CD14-positive monocyte (primary cell): Measurements from ENCODE around the gene JPT1. TPM values are rescaled to one million over a fixed set of nuclear protein-coding genes. Genes with fewer than 3 reads are reported as not detected.

Experiments used
- DNase-seq, 3 donors: peaks; one replicate each; pipeline ENCODE4 v3.0.0-alpha.2; 2011 to 2022
- H2AFZ ChIP-seq: 2 replicates; pipeline ENCODE4 v1.6.0; 2012; ENCODE audit warnings: mild to moderate bottlenecking, low read depth, low read length, inconsistent platforms; ENCODE audit not compliant: insufficient read depth, poor library complexity, severe bottlenecking
- H3K27ac ChIP-seq, 2 donors: 1 replicate in 1 of 2; 2 replicates in 1 of 2; pipeline ENCODE4 v1.5.1; 2012 to 2013; ENCODE audit warnings: low read length in 2 of 2, control low read depth in 1 of 2, inconsistent platforms in 1 of 2, low read depth in 1 of 2, mild to moderate bottlenecking in 1 of 2
- H3K27me3 ChIP-seq, 2 donors: one replicate each; pipeline versions ENCODE4 v1.6.0 to v1.6.1; 2011 to 2013; ENCODE audit warnings: low read length in 2 of 2; ENCODE audit not compliant: control insufficient read depth in 2 of 2, insufficient read depth in 2 of 2
- H3K36me3 ChIP-seq, 2 donors: replicated peaks in 1 of 2; 1 replicate in 1 of 2; 2 replicates in 1 of 2; pipeline versions ENCODE4 v1.5.1 to v1.6.1; 2012 to 2013; ENCODE audit warnings: low read length in 2 of 2, control low read depth in 1 of 2, inconsistent platforms in 1 of 2, mild to moderate bottlenecking in 1 of 2; ENCODE audit not compliant: insufficient read depth in 2 of 2, control insufficient read depth in 1 of 2
- H3K4me1 ChIP-seq, 2 donors: 1 replicate in 1 of 2; 2 replicates in 1 of 2; pipeline versions ENCODE4 v1.5.1 to v1.6.1; 2012 to 2013; ENCODE audit warnings: low read length in 2 of 2, control low read depth in 1 of 2, inconsistent platforms in 1 of 2, mild to moderate bottlenecking in 1 of 2, moderate library complexity in 1 of 2; ENCODE audit not compliant: insufficient read depth in 2 of 2, control insufficient read depth in 1 of 2
- H3K4me2 ChIP-seq: replicated peaks from 2 replicates; pipeline ENCODE3; 2012; ENCODE audit warnings: low read length, moderate library complexity, mild to moderate bottlenecking; ENCODE audit not compliant: poor library complexity, severe bottlenecking; ENCODE audit errors: extremely low read depth
- H3K4me3 ChIP-seq, 3 experiments: fragments of 200-600 bp in 1 of 3; sonication (generic) in 1 of 3; replicated peaks in 1 of 3; 1 replicate in 2 of 3; 2 replicates in 1 of 3; pipeline ENCODE4 v1.5.1; 2011 to 2013; ENCODE audit warnings: low read length in 3 of 3, mild to moderate bottlenecking in 3 of 3, control low read depth in 2 of 3, low read depth in 2 of 3, inconsistent platforms in 1 of 3, moderate library complexity in 1 of 3
- H3K79me2 ChIP-seq: 2 replicates; pipeline ENCODE4 v1.6.0; 2012; ENCODE audit warnings: mild to moderate bottlenecking, control low read depth, inconsistent platforms, low read length, moderate library complexity; ENCODE audit not compliant: insufficient read depth
- H3K9ac ChIP-seq: 2 replicates; pipeline ENCODE4 v1.6.0; 2017; ENCODE audit warnings: low read length, mild to moderate bottlenecking; ENCODE audit not compliant: insufficient read depth, poor library complexity, severe bottlenecking
- H3K9me3 ChIP-seq, 2 donors: replicated peaks in 1 of 2; 1 replicate in 1 of 2; 2 replicates in 1 of 2; pipeline versions ENCODE4 v1.5.1 to v1.6.1; 2012 to 2013; ENCODE audit warnings: low read length in 2 of 2, control low read depth in 1 of 2; ENCODE audit not compliant: control insufficient read depth in 1 of 2, insufficient read depth in 1 of 2
- H4K20me1 ChIP-seq: 2 replicates; pipeline ENCODE4 v1.6.0; 2012; ENCODE audit warnings: mild to moderate bottlenecking, low read length, control low read depth, moderate library complexity; ENCODE audit not compliant: insufficient read depth
- H3K27ac Mint-ChIP-seq, 7 donors: one replicate each; pipeline ENCODE4 v1.8.0; 2020; ENCODE audit warnings: mild to moderate bottlenecking in 7 of 7, mixed read lengths in 7 of 7, moderate library complexity in 6 of 7, inconsistent platforms in 2 of 7
- H3K27me3 Mint-ChIP-seq, 3 donors: one replicate each; pipeline ENCODE4 v1.8.0; 2021 to 2022; ENCODE audit warnings: low read depth in 3 of 3, mild to moderate bottlenecking in 3 of 3, mixed read lengths in 3 of 3, moderate library complexity in 3 of 3, inconsistent platforms in 1 of 3
- H3K36me3 Mint-ChIP-seq, 2 donors: one replicate each; pipeline ENCODE4 v1.8.0; 2020; ENCODE audit warnings: mixed read lengths in 2 of 2, inconsistent platforms in 1 of 2, mild to moderate bottlenecking in 1 of 2
- H3K4me1 Mint-ChIP-seq: one replicate; pipeline ENCODE4 v1.8.0; 2020; ENCODE audit warnings: mild to moderate bottlenecking, mixed read lengths
- H3K4me3 Mint-ChIP-seq, 2 donors: one replicate each; pipeline ENCODE4 v1.8.0; 2020; ENCODE audit warnings: mild to moderate bottlenecking in 2 of 2, mixed read lengths in 2 of 2, moderate library complexity in 1 of 2
- H3K9me3 Mint-ChIP-seq, 7 donors: one replicate each; pipeline ENCODE4 v1.8.0; 2020 to 2022; ENCODE audit warnings: mixed read lengths in 7 of 7, mild to moderate bottlenecking in 6 of 7, moderate library complexity in 6 of 7, inconsistent platforms in 2 of 7
- CTCF ChIP-seq: fragments of 200-600 bp; IDR thresholded peaks from one replicate; pipeline ENCODE4 v1.8.0; 2022; ENCODE audit warnings: antibody characterized with exemption, mild to moderate bottlenecking
- WGBS: methylation state at CpG from one replicate; pipeline ENCODE4 v1.1.5; 2013; ENCODE audit warnings: missing lambda C conversion rate; ENCODE audit not compliant: insufficient coverage; 5-methylcytosine and 5-hydroxymethylcytosine counted together
- intact Hi-C, 2 donors: fragments of 100-400 bp; cut with micrococcal nuclease; formaldehyde crosslinking; loops; one replicate each; pipeline versions ENCODE4 v1.15.0 to v1.15.1; 2023
- polyA plus RNA-seq, 3 donors: library from polyadenylated mRNA; depleted of rRNA in 1 of 3; unstranded in 2 of 3; stranded (reverse) in 1 of 3; fragments of 300-500 nt in 2 of 3; fragments of >200 nt in 1 of 3; fragmentation: Illumina TruSeq in 2 of 3; gene quantifications; 1 replicate in 2 of 3; 2 replicates in 1 of 3; pipeline ENCODE4 v1.2.3, GENCODE V29; 2012 to 2021

JPT1 gene
- polyA plus RNA-seq, 3 donors: 79.7 to 181 (median 156) TPM

GRCh38 chr17:75178453-75178852, 24.1 kb upstream of the JPT1 start:
- H3K27me3 ChIP-seq: no peaks in the 10 kb centered on the region
- no peak overlapping the region for H3K4me2 ChIP-seq
- Mint-ChIP-seq H3K36me3 (peaks cover 38 to 64% of the 10 kb centered on the region in 2 donors), H3K27ac (no peak overlapping the region), H3K4me3 (no peak overlapping the region), H3K4me1 (peaks cover 14% of the 10 kb centered on the region), H3K27me3 (no peaks in the 10 kb centered on the region), H3K9me3 (no peaks in the 10 kb centered on the region)
- TF ChIP-seq CTCF: no peak
- intact Hi-C loops: loop anchor here in 1 of 2 donors (10.0 kb wide), 1 partner anchor 214 kb away; no protein-coding TSS in a partner anchor
- no peak for DNase-seq
- H4K20me1 ChIP-seq: peaks cover 83% of the 10 kb centered on the region
- no peak overlapping the region for H3K27ac ChIP-seq
- 97% methylated on average over 3 of the region's 6 CpGs for WGBS
- H3K9me3 ChIP-seq: no peaks in the 10 kb centered on the region
- H3K4me3 ChIP-seq: no peak overlapping the region
- no peak overlapping the region for H3K9ac ChIP-seq
- peaks cover 51 to 67% of the 10 kb centered on the region in 2 donors for H3K36me3 ChIP-seq
- peaks cover 13 to 15% of the 10 kb centered on the region in 2 donors for H3K4me1 ChIP-seq
- H2AFZ ChIP-seq: no peak overlapping the region
- H3K79me2 ChIP-seq: peaks cover 89% of the 10 kb centered on the region

- peaks cover 92% of the 10 kb centered on the region for H4K20me1 ChIP-seq
- WGBS: 95% methylated on average over 4 of the region's 5 CpGs
- H3K36me3 ChIP-seq: peaks cover 65 to 85% of the 10 kb centered on the region in 2 donors
- no peak overlapping the region for H3K9ac ChIP-seq
- H2AFZ ChIP-seq: no peak overlapping the region
- peaks cover 10 to 11% of the 10 kb centered on the region in 2 donors for H3K4me1 ChIP-seq
- Mint-ChIP-seq H3K9me3 (no peaks in the 10 kb centered on the region), H3K27ac (no peak overlapping the region), H3K4me3 (no peak overlapping the region), H3K4me1 (peaks cover 12% of the 10 kb centered on the region), H3K36me3 (peaks cover 49 to 80% of the 10 kb centered on the region in 2 donors), H3K27me3 (no peaks in the 10 kb centered on the region)
- H3K27me3 ChIP-seq: no peaks in the 10 kb centered on the region
- intact Hi-C loops: loop anchor here in 1 of 2 donors (10.0 kb wide), 1 partner anchor 212 kb away; no protein-coding TSS in a partner anchor
- no peak overlapping the region for H3K4me3 ChIP-seq
- DNase-seq: no peak
- no peak overlapping the region for H3K4me2 ChIP-seq
- no peaks in the 10 kb centered on the region for H3K9me3 ChIP-seq
- H3K79me2 ChIP-seq: peaks cover 97% of the 10 kb centered on the region
- no peak overlapping the region for H3K27ac ChIP-seq
- TF ChIP-seq CTCF: no peak
Measured at GRCh38 chr17:75176625-75177024, 22.3 kb upstream of the JPT1 start.
